ENCODE measurements around the gene COLGALT1.
"Not testable (repeated sequence)": the region's sequence is repeated elsewhere in the genome, so short reads cannot be mapped to it uniquely, and the experiment has no call there.

DNA sequence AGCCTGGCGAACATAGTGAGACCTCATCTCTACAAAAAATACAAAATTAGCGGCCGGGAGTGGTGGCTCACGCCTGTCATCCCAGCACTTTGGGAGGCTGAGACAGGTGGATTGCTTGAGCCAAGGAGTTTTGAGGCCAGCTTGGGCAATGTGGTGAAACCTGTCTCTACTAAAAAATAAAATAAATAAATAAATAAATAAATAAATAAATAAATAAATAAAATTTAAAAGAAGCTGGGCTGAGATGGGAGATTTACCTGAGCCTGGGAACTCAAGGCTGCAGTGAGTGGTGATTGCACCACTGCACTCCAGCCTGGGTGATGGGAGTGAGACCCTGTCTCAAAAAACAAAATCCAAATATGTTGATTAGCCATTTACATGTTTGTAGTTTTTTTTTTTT is 2.7 kb upstream of the COLGALT1 start:
- TF ChIP-seq, protein P1, sequence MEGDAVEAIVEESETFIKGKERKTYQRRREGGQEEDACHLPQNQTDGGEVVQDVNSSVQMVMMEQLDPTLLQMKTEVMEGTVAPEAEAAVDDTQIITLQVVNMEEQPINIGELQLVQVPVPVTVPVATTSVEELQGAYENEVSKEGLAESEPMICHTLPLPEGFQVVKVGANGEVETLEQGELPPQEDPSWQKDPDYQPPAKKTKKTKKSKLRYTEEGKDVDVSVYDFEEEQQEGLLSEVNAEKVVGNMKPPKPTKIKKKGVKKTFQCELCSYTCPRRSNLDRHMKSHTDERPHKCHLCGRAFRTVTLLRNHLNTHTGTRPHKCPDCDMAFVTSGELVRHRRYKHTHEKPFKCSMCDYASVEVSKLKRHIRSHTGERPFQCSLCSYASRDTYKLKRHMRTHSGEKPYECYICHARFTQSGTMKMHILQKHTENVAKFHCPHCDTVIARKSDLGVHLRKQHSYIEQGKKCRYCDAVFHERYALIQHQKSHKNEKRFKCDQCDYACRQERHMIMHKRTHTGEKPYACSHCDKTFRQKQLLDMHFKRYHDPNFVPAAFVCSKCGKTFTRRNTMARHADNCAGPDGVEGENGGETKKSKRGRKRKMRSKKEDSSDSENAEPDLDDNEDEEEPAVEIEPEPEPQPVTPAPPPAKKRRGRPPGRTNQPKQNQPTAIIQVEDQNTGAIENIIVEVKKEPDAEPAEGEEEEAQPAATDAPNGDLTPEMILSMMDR (conservative IDR thresholded peaks at IDR 0.05; ENCODE audit: low read depth in 2 of 2) = not testable (repeated sequence)
- not testable (repeated sequence) for TF ChIP-seq POLR2AphosphoS5 (IDR thresholded peaks at IDR 0.05; ENCODE audit: low read depth); EZH2phosphoT487 (IDR thresholded peaks at IDR 0.05; ENCODE audit: unreplicated experiment); ZNF331 (CRISPR knock-in tag; IDR thresholded peaks at IDR 0.05; ENCODE audit: low read depth)
- TF ChIP-seq, protein P2, sequence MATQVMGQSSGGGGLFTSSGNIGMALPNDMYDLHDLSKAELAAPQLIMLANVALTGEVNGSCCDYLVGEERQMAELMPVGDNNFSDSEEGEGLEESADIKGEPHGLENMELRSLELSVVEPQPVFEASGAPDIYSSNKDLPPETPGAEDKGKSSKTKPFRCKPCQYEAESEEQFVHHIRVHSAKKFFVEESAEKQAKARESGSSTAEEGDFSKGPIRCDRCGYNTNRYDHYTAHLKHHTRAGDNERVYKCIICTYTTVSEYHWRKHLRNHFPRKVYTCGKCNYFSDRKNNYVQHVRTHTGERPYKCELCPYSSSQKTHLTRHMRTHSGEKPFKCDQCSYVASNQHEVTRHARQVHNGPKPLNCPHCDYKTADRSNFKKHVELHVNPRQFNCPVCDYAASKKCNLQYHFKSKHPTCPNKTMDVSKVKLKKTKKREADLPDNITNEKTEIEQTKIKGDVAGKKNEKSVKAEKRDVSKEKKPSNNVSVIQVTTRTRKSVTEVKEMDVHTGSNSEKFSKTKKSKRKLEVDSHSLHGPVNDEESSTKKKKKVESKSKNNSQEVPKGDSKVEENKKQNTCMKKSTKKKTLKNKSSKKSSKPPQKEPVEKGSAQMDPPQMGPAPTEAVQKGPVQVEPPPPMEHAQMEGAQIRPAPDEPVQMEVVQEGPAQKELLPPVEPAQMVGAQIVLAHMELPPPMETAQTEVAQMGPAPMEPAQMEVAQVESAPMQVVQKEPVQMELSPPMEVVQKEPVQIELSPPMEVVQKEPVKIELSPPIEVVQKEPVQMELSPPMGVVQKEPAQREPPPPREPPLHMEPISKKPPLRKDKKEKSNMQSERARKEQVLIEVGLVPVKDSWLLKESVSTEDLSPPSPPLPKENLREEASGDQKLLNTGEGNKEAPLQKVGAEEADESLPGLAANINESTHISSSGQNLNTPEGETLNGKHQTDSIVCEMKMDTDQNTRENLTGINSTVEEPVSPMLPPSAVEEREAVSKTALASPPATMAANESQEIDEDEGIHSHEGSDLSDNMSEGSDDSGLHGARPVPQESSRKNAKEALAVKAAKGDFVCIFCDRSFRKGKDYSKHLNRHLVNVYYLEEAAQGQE (IDR thresholded peaks at IDR 0.05; ENCODE audit: unreplicated experiment) = not testable (repeated sequence)
